GM18873 (cell line): ENCODE data around the gene CINP.
"Not testable (repeated sequence)": the region's sequence is repeated elsewhere in the genome, so short reads cannot be mapped to it uniquely, and the experiment has no call there.

Experiments
- ATAC-seq: cut with Tn5 transposase; IDR thresholded peaks from one replicate; pipeline ENCODE4 v1.9.1; 2021; ENCODE audit warnings: mild to moderate bottlenecking, moderate library complexity, moderate number of reproducible peaks; ENCODE audit not compliant: unreplicated experiment, low FRiP score

CINP gene

DNA sequence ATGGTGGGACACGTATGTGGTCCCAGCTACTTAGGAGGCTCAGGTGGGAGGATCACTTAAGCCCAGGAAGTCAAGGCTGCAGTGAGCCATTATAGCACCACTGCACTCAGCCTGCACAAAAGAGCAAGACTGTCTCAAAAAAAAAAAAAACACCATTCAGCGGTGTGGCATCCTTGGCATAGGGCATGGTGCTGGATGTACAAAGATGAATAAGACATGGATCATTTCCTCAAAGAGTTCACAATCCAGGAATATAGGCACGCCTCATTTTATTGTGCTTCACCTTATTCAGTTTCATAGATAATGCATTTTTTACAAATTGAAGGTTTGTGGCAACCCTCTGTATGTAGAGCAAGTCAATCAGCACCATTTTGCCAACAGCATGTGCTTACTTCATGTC, 6.4 kb downstream of the CINP start:
- no peak for ATAC-seq

GRCh38 chr14:102353126-102353619, 9.5 kb downstream of the CINP start:
- no peak for ATAC-seq

GRCh38 chr14:102352213-102352612, 10.5 kb downstream of the CINP start:
- ATAC-seq, result no peak

DNA sequence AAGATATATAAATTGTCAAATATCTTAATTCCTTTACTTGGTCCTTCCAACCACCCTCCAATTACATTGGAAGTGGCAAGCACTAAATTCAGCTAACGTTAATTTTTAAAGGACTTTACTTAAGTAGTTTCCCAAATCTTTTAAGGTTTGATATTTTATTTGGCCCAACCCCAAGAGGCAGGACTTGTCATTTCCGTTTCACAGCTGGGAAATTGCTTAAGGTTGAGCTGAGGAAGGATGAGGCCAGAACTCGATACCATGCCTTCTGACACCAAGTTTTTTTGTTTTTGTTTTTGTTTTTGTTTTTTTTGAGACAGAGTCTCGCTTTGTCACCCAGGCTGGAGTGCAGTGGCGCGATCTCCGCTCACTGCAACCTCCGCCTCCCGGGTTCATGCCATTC, 11.1 kb downstream of the CINP start:
- not testable (repeated sequence) for ATAC-seq

DNA sequence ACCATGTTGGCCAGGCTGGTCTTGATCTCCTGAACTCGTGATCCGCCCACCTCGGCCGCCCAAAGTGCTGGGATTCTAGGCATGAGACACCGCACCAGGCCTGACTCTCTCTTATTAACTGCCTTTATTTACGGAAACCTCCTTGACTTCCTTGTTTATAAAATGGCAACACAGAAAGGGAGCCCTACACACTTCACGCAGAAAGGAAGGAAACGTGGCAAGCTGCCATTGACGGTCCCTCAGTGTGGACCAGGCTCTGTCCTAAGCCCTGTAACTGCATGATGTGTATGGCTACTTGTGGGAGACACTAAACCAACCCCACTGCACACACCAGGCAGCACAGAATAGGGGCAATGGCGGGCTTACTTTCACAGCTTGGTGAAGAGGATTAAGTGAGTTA, 11.7 kb downstream of the CINP start:
- ATAC-seq, result no peak

GRCh38 chr14:102348376-102348775, 14.3 kb downstream of the CINP start:
- ATAC-seq, result no peak

GRCh38 chr14:102346645-102347044, 16.0 kb downstream of the CINP start:
- ATAC-seq, result no peak

GRCh38 chr14:102345232-102345631, 17.5 kb downstream of the CINP start:
- ATAC-seq, result no peak

- no peak for ATAC-seq
Measured at GRCh38 chr14:102344485-102344884, 18.2 kb downstream of the CINP start.

DNA sequence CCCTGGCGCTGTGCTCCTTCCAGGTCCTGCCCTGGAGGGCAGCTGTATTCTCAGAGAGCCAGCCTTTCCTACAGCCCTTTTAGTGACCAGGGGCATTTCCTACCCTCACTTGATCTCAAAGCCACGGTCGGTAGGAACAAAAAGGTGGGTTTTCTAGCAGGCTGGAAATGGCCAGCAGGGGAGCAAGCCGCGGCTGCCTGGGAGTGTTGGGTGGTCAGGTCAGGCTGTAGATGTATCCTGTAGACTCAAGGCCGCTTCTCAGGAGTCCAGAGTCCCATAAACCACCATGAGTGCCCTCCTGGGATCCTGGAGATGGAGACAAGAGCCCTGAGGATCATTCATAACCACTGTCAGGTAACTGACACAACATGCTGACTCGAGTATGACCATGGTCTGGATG, 18.6 kb downstream of the CINP start:
- no peak for ATAC-seq

GRCh38 chr14:102342238-102342637, 20.5 kb downstream of the CINP start:
- ATAC-seq, result no peak

DNA sequence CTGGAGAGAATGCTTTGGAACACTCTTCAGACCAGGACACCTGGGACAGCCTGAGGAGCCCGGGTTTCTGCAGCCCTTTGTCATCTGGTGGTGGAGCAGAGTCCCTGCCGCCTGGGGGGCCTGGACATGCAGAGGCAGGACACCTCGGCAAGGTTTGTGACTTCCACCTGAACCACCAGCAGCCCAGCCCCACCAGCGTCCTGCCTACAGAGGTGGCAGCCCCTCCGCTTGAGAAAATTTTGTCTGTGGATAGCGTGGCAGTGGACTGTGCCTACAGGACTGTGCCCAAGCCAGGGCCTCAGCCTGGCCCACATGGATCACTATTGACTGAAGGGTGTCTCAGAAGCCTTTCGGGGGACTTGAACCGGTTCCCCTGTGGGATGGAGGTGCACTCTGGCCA, 21.1 kb downstream of the CINP start:
- ATAC-seq, result no peak

- no peak for ATAC-seq
Measured at GRCh38 chr14:102338724-102339123, 24.0 kb downstream of the CINP start.

DNA sequence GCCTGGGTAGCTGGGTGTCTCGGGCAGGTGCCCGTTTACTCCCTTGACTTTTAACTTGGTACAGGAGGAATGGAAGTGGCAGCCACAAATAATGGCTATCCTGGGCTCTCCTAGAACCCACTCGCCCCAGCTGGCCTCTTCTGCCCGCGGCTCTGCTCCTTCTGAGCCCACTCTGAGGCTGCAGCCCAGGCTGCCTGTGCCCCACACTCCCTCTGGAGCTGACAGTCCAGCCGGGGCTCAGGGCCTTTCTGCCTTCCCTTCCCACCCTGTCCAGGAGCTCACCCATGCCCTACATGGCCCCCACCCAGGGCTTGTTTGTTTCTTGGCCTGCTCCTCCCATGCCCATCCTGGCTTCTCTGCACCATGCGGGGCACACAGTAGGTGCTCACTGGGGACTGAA, 27.5 kb downstream of the CINP start:
- ATAC-seq, result no peak

DNA sequence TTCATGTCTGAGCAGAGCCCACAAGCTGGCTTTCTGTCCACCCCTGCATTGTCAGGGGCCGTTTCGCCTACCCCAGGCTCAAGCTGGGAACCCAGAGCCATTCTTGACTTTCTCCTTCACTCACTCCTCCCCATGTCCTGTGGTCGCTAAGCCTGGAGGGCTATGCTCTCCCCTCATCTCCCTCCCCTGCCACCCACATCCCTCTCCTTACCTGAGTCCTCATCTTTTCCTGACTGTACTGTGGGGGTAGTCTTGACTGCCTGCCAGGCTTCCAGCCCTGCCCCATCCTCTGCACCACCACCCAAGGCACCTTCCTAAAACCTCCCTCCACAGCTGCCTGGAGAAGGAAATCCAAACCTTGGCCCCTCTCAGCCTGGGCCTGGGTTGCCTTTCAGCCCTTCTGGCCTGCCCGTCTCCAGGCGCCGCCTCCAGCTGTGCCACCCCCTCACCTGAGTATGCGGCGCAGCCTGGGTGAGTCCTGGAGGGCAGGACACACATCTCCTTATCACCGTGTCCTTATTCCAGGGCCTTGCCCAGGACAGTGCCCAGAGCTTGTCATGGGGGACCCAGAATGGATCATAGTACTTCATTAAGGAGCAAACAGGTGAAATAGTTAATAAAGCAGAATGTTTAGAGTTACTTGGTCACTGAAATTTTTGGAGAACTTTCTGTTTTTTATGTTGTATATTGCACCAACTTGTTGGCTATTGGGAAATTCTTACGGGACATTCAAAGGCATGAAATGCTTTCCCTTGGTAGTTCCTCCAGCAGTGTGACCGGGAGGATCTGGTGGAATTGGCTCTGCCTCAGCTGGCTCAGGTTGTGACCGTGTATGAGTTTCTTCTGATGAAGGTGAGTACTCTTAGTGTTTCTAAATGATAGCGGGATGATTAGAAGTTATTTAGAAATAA, 28.6 kb downstream of the CINP start:
- ATAC-seq, result no peak

DNA sequence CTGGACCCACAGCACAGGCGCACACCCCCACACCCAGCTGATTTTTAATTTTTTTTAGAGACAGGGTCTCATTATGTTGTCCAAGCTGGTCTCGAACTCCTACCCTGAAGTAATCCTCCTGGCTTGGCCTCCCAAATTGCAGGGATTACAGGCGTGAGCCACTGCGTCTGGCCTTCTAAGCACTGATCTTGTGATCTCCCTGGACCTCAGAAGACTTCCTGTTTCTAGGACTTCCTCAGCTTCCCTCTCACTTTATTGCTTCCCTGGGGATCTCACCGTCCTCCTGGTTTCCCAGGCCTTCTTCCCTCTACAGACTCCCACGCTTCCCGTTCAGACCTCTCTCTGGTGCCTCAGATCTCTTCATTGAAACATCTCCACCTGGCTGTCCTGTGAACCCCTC, 29.3 kb downstream of the CINP start:
- no peak for ATAC-seq

- no peak for ATAC-seq
Measured at GRCh38 chr14:102330806-102331205, 31.9 kb downstream of the CINP start.

- ATAC-seq, result not testable (repeated sequence)
Measured at GRCh38 chr14:102329381-102329780, 33.3 kb downstream of the CINP start.

GRCh38 chr14:102326583-102326982, 36.1 kb downstream of the CINP start:
- no peak for ATAC-seq

DNA sequence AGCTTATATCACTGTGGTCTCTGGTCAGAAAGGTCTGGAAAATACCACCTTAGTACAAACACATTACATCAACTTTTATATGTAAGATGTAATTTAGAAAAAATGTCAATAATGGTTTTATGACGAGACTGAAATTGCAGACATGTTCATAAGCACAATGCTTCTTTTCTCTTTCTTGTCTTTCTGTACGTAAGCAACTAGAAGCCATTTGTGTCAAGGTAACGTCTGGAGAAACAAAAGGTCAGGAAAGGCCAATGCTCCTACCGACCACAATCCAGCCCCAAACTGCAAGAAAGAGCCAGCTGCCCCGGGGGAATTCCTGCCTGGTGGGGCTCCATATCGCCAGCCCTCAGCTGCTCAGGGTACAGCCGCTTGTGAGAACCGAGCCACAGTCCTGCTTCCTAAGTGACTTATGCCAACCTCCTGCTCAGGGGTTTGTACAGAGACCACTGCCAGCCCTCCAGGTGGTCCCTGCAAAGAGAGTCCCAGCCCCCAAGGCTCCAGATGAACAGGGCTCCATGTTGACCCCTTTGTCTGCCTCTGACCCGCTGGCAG, 36.8 kb downstream of the CINP start:
- ATAC-seq, result no peak

DNA sequence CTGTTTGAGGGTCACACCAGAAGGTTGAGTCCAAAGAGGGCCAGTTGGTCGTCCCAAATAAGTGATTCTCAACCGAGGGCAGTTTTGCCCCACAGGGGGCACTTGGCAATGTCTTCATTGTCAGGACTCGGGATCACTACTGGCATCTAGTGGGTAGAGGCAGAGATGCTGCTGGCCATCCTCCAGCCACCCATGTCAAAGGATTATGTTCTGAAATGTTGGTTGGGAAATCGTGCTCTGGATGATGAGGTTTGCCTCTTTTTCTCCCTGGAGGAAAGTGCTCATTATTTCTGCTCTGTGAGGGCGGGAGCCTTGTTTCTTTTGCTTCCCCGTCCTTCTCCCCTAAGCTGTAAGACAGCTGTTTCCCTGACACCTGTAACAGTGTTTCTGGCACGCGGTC, 39.6 kb downstream of the CINP start:
- no peak for ATAC-seq
